IPS-20b (cell line): ENCODE measurements around the gene GRM7.

Experiments used
- H3K27ac ChIP-seq: one replicate; pipeline ENCODE4 v1.5.1; 2013; ENCODE audit warnings: low read length
- H3K27me3 ChIP-seq: 2 replicates; pipeline ENCODE4 v1.6.1; 2013; ENCODE audit warnings: mild to moderate bottlenecking, low read length, inconsistent platforms; ENCODE audit not compliant: insufficient read depth
- H3K36me3 ChIP-seq: 2 replicates; pipeline ENCODE4 v1.6.1; 2013; ENCODE audit warnings: low read depth, mild to moderate bottlenecking, inconsistent platforms, low read length, moderate library complexity; ENCODE audit not compliant: insufficient read depth
- H3K4me1 ChIP-seq: 2 replicates; pipeline ENCODE4 v1.6.1; 2013; ENCODE audit warnings: mild to moderate bottlenecking, control low read depth, inconsistent platforms, low read length, moderate library complexity; ENCODE audit not compliant: insufficient read depth
- H3K4me3 ChIP-seq: 2 replicates; pipeline ENCODE4 v1.5.1; 2013; ENCODE audit warnings: mild to moderate bottlenecking, low read length, inconsistent platforms
- H3K9ac ChIP-seq: 2 replicates; pipeline ENCODE4 v1.6.1; 2013; ENCODE audit warnings: low read depth, mild to moderate bottlenecking, inconsistent platforms, low read length, moderate library complexity
- H3K9me3 ChIP-seq: 2 replicates; pipeline ENCODE4 v1.6.1; 2013; ENCODE audit warnings: mild to moderate bottlenecking, low read depth, low read length, inconsistent platforms; ENCODE audit not compliant: insufficient read depth

The GRM7 gene

GRCh38 chr3:7423995-7424394 is 563.1 kb downstream of the GRM7 start:
- no peak overlapping the region for H3K27ac ChIP-seq
- H3K36me3 ChIP-seq: no peaks in the 10 kb centered on the region
- no peak overlapping the region for H3K9ac ChIP-seq

GRCh38 chr3:7428206-7428718 is 567.3 kb downstream of the GRM7 start:
- Histone ChIP-seq H3K9ac (no peak overlapping the region), H3K27me3 (no peaks in the 10 kb centered on the region), H3K27ac (no peak overlapping the region), H3K36me3 (no peaks in the 10 kb centered on the region), H3K9me3 (peaks cover 11% of the 10 kb centered on the region), H3K4me3 (no peak overlapping the region), H3K4me1 (no peaks in the 10 kb centered on the region)

More at GRCh38 chr3:7423995-7424394, 563.1 kb downstream of the GRM7 start:
- H3K9me3 ChIP-seq: no peaks in the 10 kb centered on the region
- H3K4me1 ChIP-seq: no peaks in the 10 kb centered on the region
- no peaks in the 10 kb centered on the region for H3K27me3 ChIP-seq
- no peak overlapping the region for H3K4me3 ChIP-seq

- no peak overlapping the region for H3K27ac ChIP-seq
- no peaks in the 10 kb centered on the region for H3K36me3 ChIP-seq
- no peaks in the 10 kb centered on the region for H3K4me1 ChIP-seq
- H3K4me3 ChIP-seq: no peak overlapping the region
- no peaks in the 10 kb centered on the region for H3K27me3 ChIP-seq
- no peak overlapping the region for H3K9ac ChIP-seq
- H3K9me3 ChIP-seq: peaks cover 13% of the 10 kb centered on the region
Measured at GRCh38 chr3:7432610-7433009, 571.7 kb downstream of the GRM7 start.

GRCh38 chr3:7433073-7433472 is 572.2 kb downstream of the GRM7 start:
- Histone ChIP-seq H3K27me3 (no peaks in the 10 kb centered on the region), H3K36me3 (no peaks in the 10 kb centered on the region), H3K9ac (no peak overlapping the region), H3K27ac (no peak overlapping the region), H3K9me3 (peaks cover 13% of the 10 kb centered on the region), H3K4me3 (no peak overlapping the region), H3K4me1 (no peaks in the 10 kb centered on the region)

- Histone ChIP-seq H3K9ac (no peak overlapping the region), H3K9me3 (peaks cover 13% of the 10 kb centered on the region), H3K27ac (no peak overlapping the region), H3K36me3 (no peaks in the 10 kb centered on the region), H3K27me3 (no peaks in the 10 kb centered on the region), H3K4me1 (no peaks in the 10 kb centered on the region), H3K4me3 (no peak overlapping the region)
Measured at GRCh38 chr3:7436542-7436941, 575.6 kb downstream of the GRM7 start.

GRCh38 chr3:7437231-7437630 is 576.3 kb downstream of the GRM7 start:
- H3K4me3 ChIP-seq: no peak overlapping the region
- H3K9me3 ChIP-seq: peaks cover 12% of the 10 kb centered on the region
- H3K27me3 ChIP-seq: no peaks in the 10 kb centered on the region
- H3K9ac ChIP-seq: no peak overlapping the region
- no peak overlapping the region for H3K27ac ChIP-seq
- H3K36me3 ChIP-seq: no peaks in the 10 kb centered on the region
- H3K4me1 ChIP-seq: no peaks in the 10 kb centered on the region

GRCh38 chr3:7439101-7439680 is 578.3 kb downstream of the GRM7 start:
- H3K9me3 ChIP-seq: no peaks in the 10 kb centered on the region
- no peaks in the 10 kb centered on the region for H3K36me3 ChIP-seq
- no peak overlapping the region for H3K9ac ChIP-seq

GRCh38 chr3:7444886-7445285 is 584.0 kb downstream of the GRM7 start:
- Histone ChIP-seq H3K4me3 (no peak overlapping the region), H3K9ac (no peak overlapping the region), H3K27ac (no peak overlapping the region), H3K4me1 (no peaks in the 10 kb centered on the region), H3K27me3 (no peaks in the 10 kb centered on the region), H3K9me3 (no peaks in the 10 kb centered on the region), H3K36me3 (no peaks in the 10 kb centered on the region)

More at GRCh38 chr3:7439101-7439680, 578.3 kb downstream of the GRM7 start:
- Histone ChIP-seq H3K4me3 (no peak overlapping the region), H3K27me3 (no peaks in the 10 kb centered on the region), H3K27ac (no peak overlapping the region), H3K4me1 (no peaks in the 10 kb centered on the region)

GRCh38 chr3:7445331-7445730 is 584.4 kb downstream of the GRM7 start:
- Histone ChIP-seq H3K4me1 (no peaks in the 10 kb centered on the region), H3K9ac (no peak overlapping the region), H3K9me3 (no peaks in the 10 kb centered on the region), H3K27ac (no peak overlapping the region), H3K36me3 (no peaks in the 10 kb centered on the region), H3K4me3 (no peak overlapping the region), H3K27me3 (no peaks in the 10 kb centered on the region)

- Histone ChIP-seq H3K36me3 (no peaks in the 10 kb centered on the region), H3K4me1 (no peaks in the 10 kb centered on the region), H3K27me3 (no peaks in the 10 kb centered on the region), H3K9me3 (no peaks in the 10 kb centered on the region), H3K27ac (no peak overlapping the region), H3K9ac (no peak overlapping the region), H3K4me3 (no peak overlapping the region)
Measured at GRCh38 chr3:7447197-7447769, 586.4 kb downstream of the GRM7 start.

- H3K9ac ChIP-seq: no peak overlapping the region
- H3K4me3 ChIP-seq: no peak overlapping the region
- H3K36me3 ChIP-seq: no peaks in the 10 kb centered on the region
- no peaks in the 10 kb centered on the region for H3K4me1 ChIP-seq
- H3K27ac ChIP-seq: no peak overlapping the region
- no peaks in the 10 kb centered on the region for H3K9me3 ChIP-seq
- no peaks in the 10 kb centered on the region for H3K27me3 ChIP-seq
Measured at GRCh38 chr3:7456386-7456785, 595.5 kb downstream of the GRM7 start.

- Histone ChIP-seq H3K9me3 (no peaks in the 10 kb centered on the region), H3K36me3 (no peaks in the 10 kb centered on the region), H3K4me3 (no peak overlapping the region), H3K9ac (no peak overlapping the region), H3K27me3 (no peaks in the 10 kb centered on the region), H3K27ac (no peak overlapping the region), H3K4me1 (no peaks in the 10 kb centered on the region)
Measured at GRCh38 chr3:7461202-7461825, 600.4 kb downstream of the GRM7 start.
